Neural cell (in vitro differentiated cells): ENCODE data around the gene CILP.

Experiments used
- CTCF ChIP-seq: fragments of 450-650 bp; IDR thresholded peaks from 2 replicates; pipeline ENCODE4 v1.5.1; 2014; ENCODE audit warnings: antibody characterized with exemption, mild to moderate bottlenecking, moderate library complexity; ENCODE audit not compliant: poor library complexity, severe bottlenecking
- EP300 ChIP-seq: fragments of 450-650 bp; conservative IDR thresholded peaks from 2 replicates; pipeline ENCODE4 v1.6.1; 2014; ENCODE audit warnings: antibody characterized with exemption, mild to moderate bottlenecking, moderate library complexity; ENCODE audit not compliant: poor library complexity, severe bottlenecking
- POLR2AphosphoS5 ChIP-seq: IDR thresholded peaks from 2 replicates; pipeline ENCODE4 v1.6.1; 2012
- REST ChIP-seq: IDR thresholded peaks from 2 replicates; pipeline ENCODE4 v1.6.1; 2012; ENCODE audit warnings: borderline replicate concordance
- TAF1 ChIP-seq: IDR thresholded peaks from 2 replicates; pipeline ENCODE4 v1.6.1; 2012; ENCODE audit warnings: low read depth

GRCh38 chr15:65184868-65185717 lies 26.2 kb downstream of the CILP start, which contains the start of gene CLPX:
- TF ChIP-seq EP300: peak; percentile 46
- no peak for TF ChIP-seq CTCF
- peak; percentile 43 for TF ChIP-seq REST
- peak; percentile 54 for TF ChIP-seq TAF1
- TF ChIP-seq POLR2AphosphoS5: peak; percentile 64
